ENCODE data around the gene CDYL2.

The CDYL2 gene

DNA sequence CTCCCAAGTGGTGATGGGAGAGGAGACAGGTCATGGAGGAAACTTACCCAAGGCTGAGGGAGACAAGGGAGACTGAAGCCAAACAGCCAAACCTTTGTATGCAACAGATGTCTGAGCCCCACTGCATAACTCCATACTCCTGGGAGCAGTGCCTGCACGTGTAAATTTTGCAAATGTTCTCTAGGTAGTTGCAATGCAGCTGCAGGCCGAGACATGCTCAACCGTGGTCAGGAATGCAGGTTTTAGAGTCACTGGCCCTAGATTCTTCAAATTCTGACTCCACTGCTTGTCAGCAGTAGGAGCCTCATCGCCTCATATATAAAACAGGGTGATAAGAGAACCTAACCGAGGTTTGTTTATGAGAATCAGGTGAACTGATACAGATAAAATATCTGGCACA is 252.1 kb downstream of the CDYL2 start:
- Histone ChIP-seq H3K9me3 (ENCODE audit: control insufficient read depth, insufficient read depth, low read length) (no peaks in the 10 kb centered on the region), H3K4me1 (ENCODE audit: control insufficient read depth, insufficient read depth, low read length) (no peaks in the 10 kb centered on the region), H3K36me3 (ENCODE audit: control insufficient read depth, insufficient read depth, low read length) (no peaks in the 10 kb centered on the region), H3K9ac (ENCODE audit: low read depth, low read length) (no peak overlapping the region), H3K27ac (ENCODE audit: low read depth, low read length) (no peak overlapping the region), H3K27me3 (ENCODE audit: control insufficient read depth, insufficient read depth, low read length) (no peaks in the 10 kb centered on the region), H3K4me3 (ENCODE audit: low read depth, low read length) (no peak overlapping the region)

Data from HUES48 (cell line).